Gastrocnemius medialis (tissue), 4 donors: Measurements from ENCODE around the gene GRM8. TPM values are rescaled to one million over a fixed set of nuclear protein-coding genes. Genes with fewer than 3 reads are reported as not detected.

ENCODE experiments used
- ATAC-seq, 2 donors: fragments of 150-250 bp; one replicate each; pipeline ENCODE4 v1.9.1; 2016
- DNase-seq, 2 donors: peaks; one replicate each; pipeline ENCODE4 v3.0.0-alpha.2; 2019
- H3K27ac ChIP-seq, 4 donors: fragments of 200-600 bp; sonication (generic); 1 replicate in 1 of 4; 2 replicates in 3 of 4; pipeline ENCODE4 v1.5.1; 2016 to 2018; ENCODE audit warnings: mild to moderate bottlenecking in 2 of 4, moderate library complexity in 1 of 4
- H3K27me3 ChIP-seq, 3 donors: fragments of 200-600 bp; sonication (generic) in 2 of 3; 1 replicate in 1 of 3; 2 replicates in 2 of 3; pipeline versions ENCODE4 v1.5.1 to v1.6.0; 2016 to 2019; ENCODE audit warnings: mild to moderate bottlenecking in 1 of 3, moderate library complexity in 1 of 3
- H3K36me3 ChIP-seq, 2 donors: fragments of 200-600 bp; sonication (generic) in 1 of 2; one replicate each; pipeline ENCODE4 v1.5.1; 2017 to 2018
- H3K4me1 ChIP-seq, 2 donors: fragments of 200-600 bp; sonication (generic) in 1 of 2; one replicate each; pipeline ENCODE4 v1.5.1; 2016 to 2017; ENCODE audit warnings: mild to moderate bottlenecking in 2 of 2
- H3K4me3 ChIP-seq, 4 donors: fragments of 200-600 bp; sonication (generic) in 3 of 4; 1 replicate in 1 of 4; 2 replicates in 3 of 4; pipeline ENCODE4 v1.5.1; 2016 to 2019; ENCODE audit warnings: mild to moderate bottlenecking in 2 of 4
- H3K9me3 ChIP-seq, 3 donors: fragments of 200-600 bp; sonication (generic) in 2 of 3; 1 replicate in 1 of 3; 2 replicates in 2 of 3; pipeline ENCODE4 v1.5.1; 2016 to 2019
- POLR2A ChIP-seq, 2 donors: fragments of 450-650 bp; IDR thresholded peaks; one replicate each; pipeline ENCODE4 v1.6.1; 2017; ENCODE audit warnings: antibody characterized with exemption in 2 of 2, mild to moderate bottlenecking in 2 of 2, moderate library complexity in 2 of 2
- in situ Hi-C, 4 donors: fragments of 200-750 bp; cut with MboI; loops; one replicate each; pipeline versions ENCODE4 v1.15.0 to v1.8.0; 2017; ENCODE audit warnings: low sequenced_read_pairs in 4 of 4
- intact Hi-C: fragments of 100-400 bp; cut with DNase I; formaldehyde crosslinking; loops from one replicate; pipeline ENCODE4 v1.15.1; 2023; ENCODE audit warnings: low total_unique reads
- total RNA-seq, 4 donors: library from RNA; depleted of rRNA; stranded (reverse); fragments of >200 nt; gene quantifications; one replicate each; pipeline versions ENCODE4 v1.1.0 to v1.2.3, GENCODE V29; 2016
- TF ChIP-seq, protein P1 (sequence below), 5 experiments: fragments of 450-650 bp in 3 of 5; fragments of 200-600 bp in 2 of 5; sonication (generic) in 2 of 5; IDR thresholded peaks in 4 of 5; conservative IDR thresholded peaks in 1 of 5; 1 replicate in 4 of 5; 2 replicates in 1 of 5; pipeline ENCODE4 v1.5.1; 2016 to 2019; ENCODE audit warnings: antibody characterized with exemption in 5 of 5, mild to moderate bottlenecking in 3 of 5, moderate library complexity in 3 of 5

GRM8 gene
- total RNA-seq = not detected

DNA sequence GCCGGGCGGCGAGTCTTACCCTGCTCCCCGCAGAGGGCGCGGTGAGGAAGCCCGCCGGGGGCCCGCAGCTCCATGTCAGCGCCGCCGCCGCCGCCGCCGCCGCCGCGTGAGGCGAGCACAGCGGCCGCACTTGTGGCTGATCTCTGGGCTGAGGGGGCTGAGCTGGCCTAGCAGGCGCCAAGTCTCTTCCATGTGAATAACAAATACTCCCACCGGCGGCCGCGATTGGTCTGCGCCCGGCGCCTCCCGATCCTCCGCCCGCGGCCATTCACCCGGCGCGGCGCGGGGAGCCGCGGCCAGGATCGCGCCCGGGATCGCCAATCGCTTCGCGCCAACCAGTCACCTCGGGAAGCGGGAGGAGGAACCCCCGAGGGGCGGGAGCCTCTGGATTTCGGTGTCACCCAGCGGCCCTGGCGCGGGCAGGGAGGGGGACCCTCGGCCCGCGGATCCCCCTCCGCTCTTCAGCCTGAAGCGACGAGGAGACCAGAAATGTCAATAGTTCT is at the start of gene GRM8:
Gene GRM8 (minus strand): TSS at position 164 of the 503 bp plus-strand sequence.
- H3K4me3 ChIP-seq = peak within 1 kb of the TSS; percentile 54 to 74 (median 68)
- intact Hi-C loops (no loop called here), in situ Hi-C loops (no loop called here)
- H3K36me3 ChIP-seq = no peaks in the 10 kb centered on the region
- ATAC-seq (peak in 1 of 2 donors; percentile 24), DNase-seq (no peak)
- no peak within 1 kb of the TSS for H3K27ac ChIP-seq
- no peaks in the 10 kb centered on the region for H3K9me3 ChIP-seq
- TF ChIP-seq POLR2A (IDR thresholded peaks at IDR 0.05) = no peak
- TF ChIP-seq, protein P1, sequence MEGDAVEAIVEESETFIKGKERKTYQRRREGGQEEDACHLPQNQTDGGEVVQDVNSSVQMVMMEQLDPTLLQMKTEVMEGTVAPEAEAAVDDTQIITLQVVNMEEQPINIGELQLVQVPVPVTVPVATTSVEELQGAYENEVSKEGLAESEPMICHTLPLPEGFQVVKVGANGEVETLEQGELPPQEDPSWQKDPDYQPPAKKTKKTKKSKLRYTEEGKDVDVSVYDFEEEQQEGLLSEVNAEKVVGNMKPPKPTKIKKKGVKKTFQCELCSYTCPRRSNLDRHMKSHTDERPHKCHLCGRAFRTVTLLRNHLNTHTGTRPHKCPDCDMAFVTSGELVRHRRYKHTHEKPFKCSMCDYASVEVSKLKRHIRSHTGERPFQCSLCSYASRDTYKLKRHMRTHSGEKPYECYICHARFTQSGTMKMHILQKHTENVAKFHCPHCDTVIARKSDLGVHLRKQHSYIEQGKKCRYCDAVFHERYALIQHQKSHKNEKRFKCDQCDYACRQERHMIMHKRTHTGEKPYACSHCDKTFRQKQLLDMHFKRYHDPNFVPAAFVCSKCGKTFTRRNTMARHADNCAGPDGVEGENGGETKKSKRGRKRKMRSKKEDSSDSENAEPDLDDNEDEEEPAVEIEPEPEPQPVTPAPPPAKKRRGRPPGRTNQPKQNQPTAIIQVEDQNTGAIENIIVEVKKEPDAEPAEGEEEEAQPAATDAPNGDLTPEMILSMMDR (IDR thresholded peaks at IDR 0.05 in 4 of 5, conservative IDR thresholded peaks at IDR 0.05 in 1 of 5) = no peak
- H3K4me1 ChIP-seq = peaks cover 16 to 17% of the 10 kb centered on the region in 2 donors
- peaks cover 37 to 42% (median 38%) of the 10 kb centered on the region in 3 donors for H3K27me3 ChIP-seq

DNA sequence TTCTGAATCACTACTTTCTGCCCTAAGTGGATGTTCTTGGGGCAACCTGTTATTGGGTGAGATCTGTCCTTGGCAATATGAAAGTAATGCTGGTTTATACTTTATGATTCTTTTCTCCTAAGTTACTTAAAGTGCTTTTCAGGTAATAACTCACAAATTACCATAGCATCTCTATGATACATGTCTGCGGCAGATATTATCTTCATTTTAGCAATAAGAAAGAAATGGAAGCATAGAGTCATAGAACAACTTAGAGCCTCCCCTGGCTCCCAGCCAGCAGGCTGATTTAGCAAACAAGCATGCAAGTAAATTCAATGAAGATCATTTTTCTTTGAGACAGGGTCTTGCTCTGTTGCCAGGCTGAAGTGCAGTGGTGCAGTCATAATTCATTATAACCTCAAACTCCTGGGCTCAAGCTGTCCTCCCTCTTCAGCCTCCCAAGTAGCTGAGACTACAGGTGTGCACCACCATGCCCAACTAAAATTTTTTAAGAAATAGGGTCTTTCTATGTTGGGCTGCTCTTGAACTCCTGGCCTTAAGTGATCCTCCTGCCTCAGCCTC is 38.1 kb upstream of the GRM8 start:
- no peak for TF ChIP-seq POLR2A (IDR thresholded peaks at IDR 0.05)
- TF ChIP-seq, protein P1 (IDR thresholded peaks at IDR 0.05 in 4 of 5, conservative IDR thresholded peaks at IDR 0.05 in 1 of 5) = no peak
- no peak overlapping the region for H3K4me3 ChIP-seq
- no peak for ATAC-seq
- H3K27me3 ChIP-seq = no peaks in the 10 kb centered on the region
- in situ Hi-C loops = no loop called here
- H3K36me3 ChIP-seq = no peaks in the 10 kb centered on the region
- H3K4me1 ChIP-seq = no peaks in the 10 kb centered on the region
- no peak overlapping the region for H3K27ac ChIP-seq
- no peaks in the 10 kb centered on the region for H3K9me3 ChIP-seq
- intact Hi-C loops = no loop called here
- DNase-seq = no peak

DNA sequence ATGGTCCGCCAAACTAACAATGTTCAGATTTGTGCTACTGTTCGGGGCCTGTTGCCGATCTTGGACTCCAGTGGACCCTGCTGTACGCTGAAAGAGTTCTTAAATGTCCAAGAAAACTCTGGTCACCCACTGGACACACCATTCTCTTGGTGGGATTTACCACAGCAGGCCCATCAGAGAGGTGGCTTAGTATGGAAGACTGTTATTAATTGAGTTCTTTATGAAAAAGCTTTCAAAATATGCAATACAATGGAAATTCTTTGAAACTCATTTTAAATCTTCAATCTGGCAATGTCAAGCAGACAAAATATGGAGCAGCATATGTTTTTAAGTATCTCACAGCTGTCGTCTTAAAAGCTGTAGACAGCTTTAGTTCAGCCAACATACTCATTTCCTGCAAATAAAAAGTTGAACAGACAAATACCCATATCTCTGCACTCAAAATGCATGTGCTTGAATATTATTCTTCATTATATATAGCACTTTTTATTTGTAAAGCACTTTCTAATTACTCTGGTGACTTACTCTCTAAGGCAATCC is 37.4 kb upstream of the GRM8 start:
- ATAC-seq (no peak), DNase-seq (no peak)
- TF ChIP-seq, protein P1 (IDR thresholded peaks at IDR 0.05 in 4 of 5, conservative IDR thresholded peaks at IDR 0.05 in 1 of 5) = no peak
- no peak for TF ChIP-seq POLR2A (IDR thresholded peaks at IDR 0.05)
- Histone ChIP-seq H3K4me3 (no peak overlapping the region), H3K4me1 (no peaks in the 10 kb centered on the region), H3K36me3 (no peaks in the 10 kb centered on the region), H3K27me3 (no peaks in the 10 kb centered on the region), H3K27ac (no peak overlapping the region), H3K9me3 (no peaks in the 10 kb centered on the region)
- in situ Hi-C loops = no loop called here
- intact Hi-C loops = no loop called here

DNA sequence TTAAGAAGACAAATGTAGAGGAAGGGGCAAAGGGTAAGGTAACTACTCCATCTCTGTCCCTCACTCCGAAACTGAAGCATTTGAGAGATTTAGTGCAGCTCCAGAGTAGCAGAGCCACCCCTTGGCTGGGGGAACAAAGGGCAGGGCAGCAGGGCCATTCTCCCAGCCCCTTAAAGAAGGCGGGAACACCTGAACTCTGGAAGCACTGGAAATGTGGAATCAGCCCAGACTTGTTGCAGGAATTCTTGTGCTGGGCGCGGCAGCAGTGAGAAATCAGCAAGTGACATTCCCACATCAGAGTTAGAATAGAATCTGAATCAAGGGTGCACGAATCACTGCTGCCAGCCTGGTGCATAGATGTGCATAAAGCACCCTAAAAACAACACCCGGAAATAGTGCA is 34.4 kb upstream of the GRM8 start:
- TF ChIP-seq, protein P1 (IDR thresholded peaks at IDR 0.05 in 4 of 5, conservative IDR thresholded peaks at IDR 0.05 in 1 of 5) = no peak
- TF ChIP-seq POLR2A (IDR thresholded peaks at IDR 0.05) = no peak
- Histone ChIP-seq H3K27ac (no peak overlapping the region), H3K9me3 (no peaks in the 10 kb centered on the region), H3K36me3 (no peaks in the 10 kb centered on the region), H3K4me1 (no peaks in the 10 kb centered on the region), H3K4me3 (no peak overlapping the region), H3K27me3 (no peaks in the 10 kb centered on the region)
- no peak for DNase-seq
- intact Hi-C loops = no loop called here
- no peak for ATAC-seq
- in situ Hi-C loops = no loop called here
